HG03439 (cell line): ENCODE measurements around the gene AOC2.
"Not testable (repeated sequence)": the region's sequence is repeated elsewhere in the genome, so short reads cannot be mapped to it uniquely, and the experiment has no call there.

Experiments used
- ATAC-seq: cut with Tn5 transposase; IDR thresholded peaks from one replicate; pipeline ENCODE4 v1.9.1; 2021; ENCODE audit warnings: mild to moderate bottlenecking, moderate library complexity; ENCODE audit not compliant: unreplicated experiment

The AOC2 gene

DNA sequence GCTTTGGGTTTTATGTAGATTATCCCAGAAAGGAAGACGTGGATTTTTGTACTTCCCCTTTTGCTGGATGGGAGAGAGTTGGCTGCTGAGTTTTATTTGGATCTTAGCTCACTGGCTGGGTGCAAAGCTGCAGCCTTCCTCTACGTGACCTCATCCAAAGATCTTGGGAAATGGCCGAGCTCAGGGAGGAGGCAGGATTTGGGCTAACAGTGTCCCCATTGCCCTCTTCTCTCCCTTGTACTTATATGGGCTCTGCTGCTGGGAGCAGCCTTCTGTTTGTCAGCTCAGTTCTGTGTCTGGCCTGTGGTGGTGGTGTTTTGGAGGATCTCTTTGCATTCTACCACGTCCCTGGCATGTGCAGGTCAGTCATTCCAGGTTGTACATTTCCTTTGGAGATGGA, 8.6 kb downstream of the AOC2 start:
- ATAC-seq: no peak

- no peak for ATAC-seq
Observed at GRCh38 chr17:42853597-42853967, 9.2 kb downstream of the AOC2 start.

- no peak for ATAC-seq
Observed at GRCh38 chr17:42853968-42854790, 9.8 kb downstream of the AOC2 start.

- ATAC-seq: no peak
Observed at GRCh38 chr17:42855048-42855596, 10.7 kb downstream of the AOC2 start.

DNA sequence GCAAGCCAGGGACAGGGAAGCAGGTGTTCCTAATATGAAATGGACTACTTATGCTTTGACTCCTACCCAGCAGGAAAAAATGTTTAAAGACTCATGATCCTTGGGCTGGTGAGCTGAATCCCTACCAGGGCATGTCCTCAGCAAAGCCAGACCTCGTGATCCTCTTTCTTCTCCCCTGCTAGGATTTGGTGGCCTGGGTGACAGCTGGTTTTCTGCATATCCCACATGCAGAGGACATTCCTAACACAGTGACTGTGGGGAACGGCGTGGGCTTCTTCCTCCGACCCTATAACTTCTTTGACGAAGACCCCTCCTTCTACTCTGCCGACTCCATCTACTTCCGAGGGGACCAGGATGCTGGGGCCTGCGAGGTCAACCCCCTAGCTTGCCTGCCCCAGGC, 11.7 kb downstream of the AOC2 start:
- not testable (repeated sequence) for ATAC-seq

DNA sequence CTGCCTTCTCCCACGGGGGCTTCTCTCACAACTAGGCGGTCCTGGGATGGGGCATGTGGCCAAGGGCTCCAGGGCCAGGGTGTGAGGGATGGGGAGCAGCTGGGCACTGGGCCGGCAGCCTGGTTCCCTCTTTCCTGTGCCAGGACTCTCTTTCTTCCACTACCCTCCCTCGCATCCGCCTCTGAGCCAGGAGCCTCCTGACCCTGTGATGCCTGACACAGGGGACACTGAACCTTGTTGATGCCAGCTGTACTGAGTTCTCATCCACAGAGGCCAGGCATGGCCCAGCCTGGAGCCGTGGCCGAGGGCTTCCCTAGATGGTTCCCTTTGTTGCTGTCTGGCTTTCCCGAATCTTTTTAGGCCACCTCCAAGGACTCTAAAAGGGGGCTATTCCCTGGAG, 12.1 kb downstream of the AOC2 start:
- not testable (repeated sequence) for ATAC-seq

DNA sequence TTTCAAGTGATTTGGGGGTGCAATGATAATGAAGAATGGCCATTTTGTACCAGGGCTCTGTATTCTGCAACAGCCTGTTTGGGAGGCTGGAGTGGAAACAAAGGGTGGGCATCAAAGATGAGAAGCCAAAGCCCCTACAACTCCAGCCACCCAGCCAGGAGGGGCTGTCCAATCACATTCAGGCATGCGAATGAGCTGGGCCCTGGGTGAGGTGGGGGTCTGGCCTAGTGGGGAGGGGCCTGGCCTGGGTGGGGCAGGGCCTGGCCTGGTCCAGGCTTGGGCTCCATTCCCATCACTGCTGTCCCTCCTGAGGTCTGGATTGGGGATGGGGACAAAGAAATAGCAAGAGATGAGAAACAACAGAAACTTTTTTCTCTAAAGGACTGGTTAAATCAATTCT, 13.0 kb downstream of the AOC2 start:
- no peak for ATAC-seq

DNA sequence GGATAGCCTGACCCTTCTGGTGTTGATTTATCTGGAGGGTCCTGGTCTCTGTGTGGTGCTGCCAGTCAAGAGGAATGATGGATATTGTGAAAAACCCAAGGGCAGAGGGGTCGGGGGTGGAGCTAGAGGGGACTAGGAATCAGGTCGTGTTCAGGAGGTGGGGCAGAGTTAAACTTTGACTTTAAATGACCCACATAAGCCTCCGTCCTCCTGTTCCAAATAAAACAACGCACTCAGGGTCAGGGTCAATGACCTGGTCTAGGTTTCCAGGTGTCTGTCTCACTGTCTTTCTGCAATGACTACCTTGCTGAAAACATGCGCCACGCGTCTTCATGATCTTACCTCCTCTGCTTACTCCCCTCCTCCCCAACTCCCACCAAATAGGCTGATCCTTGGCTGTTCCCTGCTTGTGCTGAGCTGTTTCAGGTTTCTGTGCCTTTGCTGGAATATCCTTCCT, 21.3 kb downstream of the AOC2 start:
- ATAC-seq: no peak

- ATAC-seq: no peak
Observed at GRCh38 chr17:42866216-42866615, 21.8 kb downstream of the AOC2 start.

- ATAC-seq: no peak
Observed at GRCh38 chr17:42866631-42867575, 22.5 kb downstream of the AOC2 start.

DNA sequence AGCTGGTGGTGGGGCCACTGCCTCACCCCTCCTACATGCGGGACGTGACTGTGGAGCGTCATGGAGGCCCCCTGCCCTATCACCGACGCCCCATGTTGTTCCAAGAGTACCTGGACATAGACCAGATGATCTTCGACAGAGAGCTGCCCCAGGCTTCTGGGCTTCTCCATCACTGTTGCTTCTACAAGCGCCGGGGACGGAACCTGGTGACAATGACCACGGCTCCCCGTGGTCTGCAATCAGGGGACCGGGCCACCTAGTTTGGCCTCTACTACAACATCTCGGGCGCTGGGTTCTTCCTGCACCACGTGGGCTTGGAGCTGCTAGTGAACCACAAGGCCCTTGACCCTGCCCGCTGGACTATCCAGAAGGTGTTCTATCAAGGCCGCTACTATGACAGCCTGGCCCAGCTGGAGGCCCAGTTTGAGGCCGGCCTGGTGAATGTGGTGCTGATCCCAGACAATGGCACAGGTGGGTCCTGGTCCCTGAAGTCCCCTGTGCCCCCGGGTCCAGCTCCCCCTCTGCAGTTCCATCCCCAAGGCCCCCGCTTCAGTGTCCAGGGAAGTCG, 23.4 kb downstream of the AOC2 start:
- ATAC-seq: not testable (repeated sequence)

GRCh38 chr17:42868338-42868737, 24.0 kb downstream of the AOC2 start:
- ATAC-seq: no peak

DNA sequence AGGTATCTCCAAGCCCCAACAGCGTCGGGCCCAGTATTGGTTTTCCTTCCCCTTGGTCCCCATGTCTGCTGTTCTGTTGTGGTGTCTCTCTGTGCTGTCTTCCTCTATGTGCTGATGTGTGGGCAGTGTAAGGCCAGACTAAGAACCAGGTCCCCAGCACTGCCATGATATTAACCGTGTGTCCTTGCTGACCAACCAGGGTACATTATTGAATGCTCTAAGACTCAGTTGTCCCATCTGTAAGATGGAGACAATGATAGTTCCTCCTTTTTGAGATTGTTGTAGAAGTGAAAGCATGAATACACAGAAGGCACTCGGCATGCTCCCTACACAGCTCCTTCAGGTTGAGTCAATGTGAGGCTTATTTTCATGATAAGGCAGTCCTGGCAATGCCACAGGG, 27.3 kb downstream of the AOC2 start:
- no peak for ATAC-seq

DNA sequence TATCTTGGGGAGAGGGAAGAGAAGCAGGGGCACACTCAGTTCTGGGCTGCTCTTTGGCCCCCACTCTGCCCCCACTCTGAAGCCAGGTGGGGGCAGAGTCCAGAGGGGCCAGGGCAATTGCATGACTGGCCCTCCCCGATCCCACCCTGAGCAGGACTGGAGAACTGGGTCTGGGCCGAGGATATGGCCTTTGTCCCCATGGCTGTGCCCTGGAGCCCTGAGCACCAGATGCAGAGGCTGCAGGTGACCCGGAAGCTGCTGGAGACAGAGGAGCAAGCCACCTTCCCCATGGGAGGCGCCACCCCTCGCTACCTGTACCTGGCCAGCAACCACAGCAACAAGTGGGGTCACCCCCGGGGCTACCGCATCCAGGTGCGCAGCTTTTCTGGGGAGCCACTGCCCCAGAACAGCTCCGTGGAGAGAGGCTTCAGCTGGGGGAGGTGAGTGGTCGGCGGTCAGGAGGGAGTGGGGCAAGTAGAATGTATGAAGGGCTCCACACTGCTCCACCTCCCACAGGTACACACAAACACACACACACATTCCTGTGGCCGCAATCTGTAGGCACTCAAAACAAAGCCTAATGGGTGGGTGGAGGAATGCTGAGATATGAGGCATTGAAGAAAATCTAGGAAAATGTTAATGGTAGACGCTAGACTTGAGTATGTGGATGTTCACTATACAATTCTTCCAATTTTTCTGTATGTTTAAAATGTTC, 28.0 kb downstream of the AOC2 start:
- ATAC-seq: no peak

DNA sequence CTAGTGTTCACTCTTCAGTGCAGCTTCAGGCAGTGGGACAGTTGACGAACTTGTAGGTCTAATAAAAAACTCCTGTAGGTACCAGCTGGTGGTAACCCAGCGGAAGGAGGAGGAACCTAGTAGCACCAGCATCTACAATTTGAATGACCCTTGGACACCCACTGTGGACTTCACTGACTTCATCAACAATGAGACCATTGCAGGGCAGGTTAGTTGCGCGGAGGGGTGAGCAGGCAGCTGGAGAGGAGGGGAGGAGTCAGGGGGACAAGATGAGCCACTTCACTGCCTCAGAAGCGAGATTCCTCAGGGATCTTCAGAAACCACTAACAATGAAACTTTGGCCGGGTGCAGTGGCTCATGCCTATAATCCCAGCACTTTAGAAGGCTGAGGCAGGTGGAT, 28.9 kb downstream of the AOC2 start:
- ATAC-seq: no peak

DNA sequence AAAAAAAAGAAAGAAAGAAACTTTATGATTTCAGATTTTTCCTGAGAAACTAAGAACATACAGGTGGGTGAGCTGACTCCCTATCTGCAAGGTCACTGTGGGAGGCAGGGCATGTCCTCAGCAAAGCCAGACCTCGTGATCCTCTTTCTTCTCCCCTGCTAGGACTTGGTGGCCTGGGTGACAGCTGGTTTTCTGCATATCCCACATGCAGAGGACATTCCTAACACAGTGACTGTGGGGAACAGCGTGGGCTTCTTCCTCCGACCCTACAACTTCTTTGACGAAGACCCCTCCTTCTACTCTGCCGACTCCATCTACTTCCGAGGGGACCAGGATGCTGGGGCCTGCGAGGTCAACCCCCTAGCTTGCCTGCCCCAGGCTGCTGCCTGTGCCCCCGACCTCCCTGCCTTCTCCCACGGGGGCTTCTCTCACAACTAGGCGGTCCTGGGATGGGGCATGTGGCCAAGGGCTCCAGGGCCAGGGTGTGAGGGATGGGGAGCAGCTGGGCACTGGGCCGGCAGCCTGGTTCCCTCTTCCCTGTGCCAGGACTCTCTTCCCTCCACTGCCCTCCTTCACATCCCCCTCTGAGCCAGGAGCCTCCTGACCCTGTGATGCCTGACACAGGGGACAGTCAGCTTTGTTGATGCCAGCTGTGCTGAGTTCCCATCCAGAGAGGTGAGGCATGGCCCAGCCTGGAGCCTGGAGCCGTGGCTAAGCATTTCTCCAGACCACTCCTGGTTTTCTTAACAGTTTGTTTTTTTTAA, 29.7 kb downstream of the AOC2 start:
- not testable (repeated sequence) for ATAC-seq

GRCh38 chr17:42877037-42877436, 32.7 kb downstream of the AOC2 start:
- no peak for ATAC-seq

DNA sequence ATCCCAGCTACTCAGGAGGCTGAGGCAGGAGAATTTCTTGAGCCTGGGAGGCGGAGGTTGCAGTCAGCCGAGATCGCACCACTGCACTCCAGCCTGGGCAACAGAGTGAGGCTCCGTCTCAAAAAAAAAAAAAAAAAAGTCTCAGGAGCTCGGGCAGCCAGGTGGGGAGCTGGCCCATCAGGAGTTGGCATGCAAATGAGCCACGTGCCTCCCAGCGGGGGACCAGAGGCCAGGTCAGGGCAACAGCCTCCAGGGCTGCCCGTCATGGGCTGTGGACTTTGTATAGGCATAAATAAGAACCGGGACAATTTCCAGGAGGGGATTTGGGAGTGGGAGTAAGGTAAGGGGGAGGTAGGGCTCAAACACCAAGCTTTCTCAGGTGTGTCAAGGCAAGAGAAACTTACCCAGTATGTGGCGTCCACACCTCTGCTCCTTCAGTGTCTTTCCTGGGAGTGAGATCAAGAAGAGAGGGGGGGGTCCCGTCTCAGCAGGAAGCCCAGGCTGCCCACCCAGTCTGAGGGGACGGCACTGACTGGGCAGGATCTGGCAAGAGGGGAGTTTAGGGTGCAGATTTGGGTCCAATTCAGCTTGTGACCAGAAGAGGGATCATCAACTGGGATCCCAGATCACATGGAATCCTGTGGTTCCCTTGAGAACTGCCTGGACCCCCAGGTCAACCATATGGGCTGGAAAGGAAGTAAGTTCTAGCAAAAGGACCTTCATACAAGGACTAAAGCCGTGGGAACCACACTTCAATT, 33.9 kb downstream of the AOC2 start:
- ATAC-seq: no peak

DNA sequence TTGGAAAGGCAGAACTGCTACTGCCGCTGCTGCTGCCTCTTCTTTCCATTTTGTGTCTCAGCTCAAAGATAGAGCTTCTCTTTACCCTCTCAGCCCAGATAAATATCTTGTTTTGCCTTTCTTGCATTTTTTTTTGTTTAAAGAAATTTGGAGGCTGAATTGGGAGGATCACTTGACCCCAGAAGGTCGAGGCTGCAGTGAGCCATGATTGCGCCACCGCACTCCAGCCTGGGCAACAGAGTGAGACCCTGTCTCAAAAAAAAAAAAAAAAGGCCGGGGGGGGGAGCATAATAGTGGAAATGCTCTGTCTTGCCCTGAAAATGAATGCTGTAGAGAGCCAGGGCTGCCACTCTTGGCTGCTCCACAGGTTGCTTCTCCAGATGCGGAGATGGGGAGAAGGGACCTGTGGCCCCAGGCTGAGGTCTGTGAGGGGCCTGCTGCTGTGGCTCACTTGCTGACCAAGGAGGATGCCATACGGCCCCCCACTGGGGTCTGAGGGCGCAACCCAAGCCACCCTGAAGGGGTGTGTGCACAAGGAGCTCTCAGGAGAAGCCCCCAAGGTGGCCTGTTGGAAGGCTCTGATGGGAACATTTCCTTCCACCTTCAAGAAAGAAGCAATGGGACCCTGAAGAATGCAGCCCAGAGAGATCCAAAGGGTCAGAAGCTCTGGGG, 34.7 kb downstream of the AOC2 start:
- no peak for ATAC-seq
